K562 (cell line): ENCODE results near the gene LYPD6B.

Source experiments
- CEBPB ChIP-seq: fragments of 450-650 bp; IDR thresholded peaks from 2 replicates; pipeline ENCODE4 v1.6.1; 2016; ENCODE audit warnings: missing genetic modification characterization, missing compliant biosample characterization
- EHMT2 ChIP-seq: fragments of 450-650 bp; IDR thresholded peaks from 2 replicates; pipeline ENCODE4 v1.6.1; 2018; ENCODE audit warnings: antibody characterized with exemption
- EP300 ChIP-seq: IDR thresholded peaks from 2 replicates; pipeline ENCODE4 v1.6.1; 2012; ENCODE audit warnings: low read length, improper control_type of control experiment
- EZH2 ChIP-seq: IDR thresholded peaks from 2 replicates; pipeline ENCODE4 v1.6.1; 2012; ENCODE audit warnings: low read depth, mild to moderate bottlenecking, inconsistent platforms, low read length, borderline replicate concordance
- HBP1 ChIP-seq: fragments of 450-650 bp; formaldehyde crosslinking; IDR thresholded peaks from 2 replicates; pipeline ENCODE4 v1.4.0; 2022; ENCODE audit warnings: missing genetic modification characterization
- IRF9 ChIP-seq: fragments of 450-650 bp; IDR thresholded peaks from 2 replicates; pipeline ENCODE4 v1.6.1; 2016; ENCODE audit warnings: missing biosample characterization, missing genetic modification characterization
- ZBED1 ChIP-seq: IDR thresholded peaks from 2 replicates; pipeline ENCODE4 v1.6.1; 2014
- ZBTB33 ChIP-seq: sonication (generic); formaldehyde crosslinking; IDR thresholded peaks from 2 replicates; pipeline ENCODE4 v1.8.1; 2023; ENCODE audit warnings: mild to moderate bottlenecking, missing genetic modification reagents
- ZNF121 ChIP-seq: sonication (generic); formaldehyde crosslinking; conservative IDR thresholded peaks from 2 replicates; pipeline ENCODE4 v1.8.0; 2022; ENCODE audit warnings: missing genetic modification reagents
- TF ChIP-seq, protein P1 (sequence below): sonication (generic); formaldehyde crosslinking; IDR thresholded peaks from 2 replicates; pipeline ENCODE4 v1.8.1; 2022; ENCODE audit warnings: missing genetic modification reagents
- TF ChIP-seq, protein P2 (sequence below), 3 experiments: IDR thresholded peaks in 2 of 3; conservative IDR thresholded peaks in 1 of 3; 2 replicates each; pipeline ENCODE4 v1.5.1; 2011 to 2012; ENCODE audit warnings: low read length in 3 of 3, mild to moderate bottlenecking in 3 of 3, control low read depth in 2 of 3, improper control_type of control experiment in 1 of 3, inconsistent platforms in 1 of 3, low read depth in 1 of 3, mixed read lengths in 1 of 3, moderate library complexity in 1 of 3; ENCODE audit not compliant: insufficient read depth in 2 of 3
- TF ChIP-seq, protein P3 (sequence below): sonication (generic); formaldehyde crosslinking; IDR thresholded peaks from 2 replicates; pipeline ENCODE4 v1.8.1; 2023; ENCODE audit warnings: mild to moderate bottlenecking, missing genetic modification reagents, moderate library complexity

GRCh38 chr2:149158957-149159356, 120.5 kb downstream of the LYPD6B start:
- TF ChIP-seq EHMT2 (no peak), EZH2 (no peak), ZBTB33 (CRISPR knock-in tag) (no peak), EP300 (no peak), IRF9 (no peak), ZBED1 (no peak), ZNF121 (CRISPR knock-in tag) (no peak), HBP1 (CRISPR knock-in tag) (no peak), CEBPB (tag) (no peak)
- TF ChIP-seq, protein P1, sequence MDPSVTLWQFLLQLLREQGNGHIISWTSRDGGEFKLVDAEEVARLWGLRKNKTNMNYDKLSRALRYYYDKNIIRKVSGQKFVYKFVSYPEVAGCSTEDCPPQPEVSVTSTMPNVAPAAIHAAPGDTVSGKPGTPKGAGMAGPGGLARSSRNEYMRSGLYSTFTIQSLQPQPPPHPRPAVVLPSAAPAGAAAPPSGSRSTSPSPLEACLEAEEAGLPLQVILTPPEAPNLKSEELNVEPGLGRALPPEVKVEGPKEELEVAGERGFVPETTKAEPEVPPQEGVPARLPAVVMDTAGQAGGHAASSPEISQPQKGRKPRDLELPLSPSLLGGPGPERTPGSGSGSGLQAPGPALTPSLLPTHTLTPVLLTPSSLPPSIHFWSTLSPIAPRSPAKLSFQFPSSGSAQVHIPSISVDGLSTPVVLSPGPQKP (CRISPR knock-in tag) = no peak
- TF ChIP-seq, protein P2, sequence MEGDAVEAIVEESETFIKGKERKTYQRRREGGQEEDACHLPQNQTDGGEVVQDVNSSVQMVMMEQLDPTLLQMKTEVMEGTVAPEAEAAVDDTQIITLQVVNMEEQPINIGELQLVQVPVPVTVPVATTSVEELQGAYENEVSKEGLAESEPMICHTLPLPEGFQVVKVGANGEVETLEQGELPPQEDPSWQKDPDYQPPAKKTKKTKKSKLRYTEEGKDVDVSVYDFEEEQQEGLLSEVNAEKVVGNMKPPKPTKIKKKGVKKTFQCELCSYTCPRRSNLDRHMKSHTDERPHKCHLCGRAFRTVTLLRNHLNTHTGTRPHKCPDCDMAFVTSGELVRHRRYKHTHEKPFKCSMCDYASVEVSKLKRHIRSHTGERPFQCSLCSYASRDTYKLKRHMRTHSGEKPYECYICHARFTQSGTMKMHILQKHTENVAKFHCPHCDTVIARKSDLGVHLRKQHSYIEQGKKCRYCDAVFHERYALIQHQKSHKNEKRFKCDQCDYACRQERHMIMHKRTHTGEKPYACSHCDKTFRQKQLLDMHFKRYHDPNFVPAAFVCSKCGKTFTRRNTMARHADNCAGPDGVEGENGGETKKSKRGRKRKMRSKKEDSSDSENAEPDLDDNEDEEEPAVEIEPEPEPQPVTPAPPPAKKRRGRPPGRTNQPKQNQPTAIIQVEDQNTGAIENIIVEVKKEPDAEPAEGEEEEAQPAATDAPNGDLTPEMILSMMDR (IDR thresholded peaks at IDR 0.05 in 2 of 3, conservative IDR thresholded peaks at IDR 0.05 in 1 of 3; ENCODE audit: insufficient read depth in 2 of 3, low read depth in 1 of 3, low read length in 3 of 3) = no peak
- TF ChIP-seq, protein P3, sequence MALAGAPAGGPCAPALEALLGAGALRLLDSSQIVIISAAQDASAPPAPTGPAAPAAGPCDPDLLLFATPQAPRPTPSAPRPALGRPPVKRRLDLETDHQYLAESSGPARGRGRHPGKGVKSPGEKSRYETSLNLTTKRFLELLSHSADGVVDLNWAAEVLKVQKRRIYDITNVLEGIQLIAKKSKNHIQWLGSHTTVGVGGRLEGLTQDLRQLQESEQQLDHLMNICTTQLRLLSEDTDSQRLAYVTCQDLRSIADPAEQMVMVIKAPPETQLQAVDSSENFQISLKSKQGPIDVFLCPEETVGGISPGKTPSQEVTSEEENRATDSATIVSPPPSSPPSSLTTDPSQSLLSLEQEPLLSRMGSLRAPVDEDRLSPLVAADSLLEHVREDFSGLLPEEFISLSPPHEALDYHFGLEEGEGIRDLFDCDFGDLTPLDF (CRISPR knock-in tag) = no peak
